HepG2 (cell line): ENCODE results near the gene NUP107. TPM values are rescaled to one million over a fixed set of nuclear protein-coding genes. Genes with fewer than 3 reads are reported as not detected.

ENCODE experiments used
- ATF4 ChIP-seq, 2 experiments: fragments of 450-650 bp in 1 of 2; sonication (generic) in 1 of 2; formaldehyde crosslinking; IDR thresholded peaks; 2 replicates each; pipeline versions ENCODE4 v1.5.0 to v1.8.0; 2020 to 2022; ENCODE audit warnings: mild to moderate bottlenecking in 1 of 2, missing genetic modification reagents in 1 of 2
- CCDC6 ChIP-seq: sonication (generic); formaldehyde crosslinking; IDR thresholded peaks from 2 replicates; pipeline ENCODE4 v1.8.1; 2022; ENCODE audit warnings: mild to moderate bottlenecking, missing genetic modification reagents, moderate library complexity
- CEBPZ ChIP-seq: IDR thresholded peaks from 2 replicates; pipeline ENCODE4 v1.6.1; 2012; ENCODE audit warnings: low read length, improper control_type of control experiment
- HBP1 ChIP-seq: IDR thresholded peaks from 2 replicates; pipeline ENCODE4 v1.6.1; 2016; ENCODE audit warnings: low read depth, control low read depth
- HDAC1 ChIP-seq: sonication (generic); formaldehyde crosslinking; IDR thresholded peaks from 2 replicates; pipeline ENCODE4 v1.5.1; 2020; ENCODE audit warnings: mild to moderate bottlenecking, missing genetic modification reagents
- KLF12 ChIP-seq: sonication (generic); formaldehyde crosslinking; IDR thresholded peaks from 2 replicates; pipeline ENCODE4 v1.4.0; 2020; ENCODE audit warnings: missing genetic modification reagents, borderline replicate concordance
- SIN3B ChIP-seq: fragments of 150-350 bp; IDR thresholded peaks from 2 replicates; pipeline ENCODE4 v1.6.1; 2014; ENCODE audit warnings: low read length
- SP5 ChIP-seq: IDR thresholded peaks from 2 replicates; pipeline ENCODE4 v1.6.1; 2016; ENCODE audit warnings: low read depth, borderline replicate concordance
- TGIF2 ChIP-seq: IDR thresholded peaks from 2 replicates; pipeline ENCODE4 v1.6.1; 2016; ENCODE audit warnings: control low read depth, missing compliant biosample characterization
- ZBTB7A ChIP-seq: sonication (generic); formaldehyde crosslinking; IDR thresholded peaks from 2 replicates; pipeline ENCODE4 v1.8.0; 2022; ENCODE audit warnings: mild to moderate bottlenecking, missing genetic modification reagents
- ZNF143 ChIP-seq: sonication (generic); formaldehyde crosslinking; IDR thresholded peaks from 2 replicates; pipeline ENCODE4 v1.4.0; 2020; ENCODE audit warnings: missing genetic modification reagents
- ZNF484 ChIP-seq: sonication (generic); formaldehyde crosslinking; IDR thresholded peaks from 2 replicates; pipeline ENCODE4 v1.5.1; 2020; ENCODE audit warnings: mild to moderate bottlenecking, low read depth, missing genetic modification reagents, borderline replicate concordance
- ZNF574 ChIP-seq: sonication (generic); formaldehyde crosslinking; IDR thresholded peaks from 2 replicates; pipeline ENCODE4 v1.4.0; 2020; ENCODE audit warnings: missing genetic modification reagents
- ZNF704 ChIP-seq: sonication (generic); formaldehyde crosslinking; IDR thresholded peaks from 2 replicates; pipeline ENCODE4 v1.8.1; 2023; ENCODE audit warnings: mild to moderate bottlenecking, inconsistent platforms, moderate library complexity, missing genetic modification reagents, borderline replicate concordance
- ZNF816 ChIP-seq: sonication (generic); formaldehyde crosslinking; IDR thresholded peaks from 2 replicates; pipeline ENCODE4 v1.8.0; 2022; ENCODE audit warnings: missing genetic modification reagents, mild to moderate bottlenecking, borderline replicate concordance
- ZNF839 ChIP-seq: sonication (generic); formaldehyde crosslinking; IDR thresholded peaks from 2 replicates; pipeline ENCODE4 v1.4.0; 2020; ENCODE audit warnings: missing genetic modification reagents, mild to moderate bottlenecking, borderline replicate concordance
- ZNF878 ChIP-seq: sonication (generic); formaldehyde crosslinking; IDR thresholded peaks from 2 replicates; pipeline ENCODE4 v1.8.1; 2023; ENCODE audit warnings: mild to moderate bottlenecking, missing genetic modification reagents, moderate library complexity
- polyA plus RNA-seq, 8 experiments: library from polyadenylated mRNA; depleted of rRNA in 3 of 8; stranded (reverse) in 7 of 8; unstranded in 1 of 8; fragments of >200 nt; fragmentation: Illumina TruSeq in 4 of 8; extraction: Trizol in 4 of 8; gene quantifications; 2 replicates each; pipeline versions ENCODE4 v1.2.1 to v1.2.3, GENCODE V29; 2011 to 2016; ENCODE audit warnings: low read depth in 4 of 8, missing spikeins in 1 of 8, mixed read lengths in 1 of 8; ENCODE audit not compliant: insufficient read depth in 1 of 8
- total RNA-seq, 5 experiments: library from RNA; depleted of rRNA; stranded (reverse); fragments of >200 nt; fragmentation: Illumina TruSeq; extraction: Trizol; gene quantifications; 2 replicates each; pipeline ENCODE4 v1.2.3, GENCODE V29; 2016; ENCODE audit warnings: low read depth in 1 of 5

The NUP107 gene
- total and polyA plus RNA-seq, 2 of the 13 experiments (the other 11 are each of a cell fraction or from before 2014, with no cell fraction given) = 54.7 to 100 TPM

- TF ChIP-seq ZNF704 (CRISPR knock-in tag) (0 out of 2 replicates have a peak, but pooled peaks have one; percentile 15), CCDC6 (CRISPR knock-in tag) (0 out of 2 replicates have a peak, but pooled peaks have one; percentile 20), HBP1 (CRISPR knock-in tag) (peak; percentile 96; the same call in 1 of the 2 replicates), SIN3B (peak; percentile 92), ATF4 (CRISPR knock-in tag; IDR thresholded peaks at IDR 0.05) (peak in 1 of 2 experiments; percentile 67; a peak in 1 of 4 replicates), ZNF574 (no peak), KLF12 (CRISPR knock-in tag) (peak; percentile 12; the same call in 1 of the 2 replicates), SP5 (0 out of 2 replicates have a peak, but pooled peaks have one; percentile 7), ZBTB7A (CRISPR knock-in tag) (no peak), ZNF839 (CRISPR knock-in tag) (0 out of 2 replicates have a peak, but pooled peaks have one; percentile 15), ZNF878 (CRISPR knock-in tag) (0 out of 2 replicates have a peak, but pooled peaks have one; percentile 15), ZNF816 (CRISPR knock-in tag) (0 out of 2 replicates have a peak, but pooled peaks have one; percentile 25), CEBPZ (no peak), ZNF484 (CRISPR knock-in tag) (no peak), ZNF143 (CRISPR knock-in tag) (no peak), TGIF2 (CRISPR knock-in tag) (peak; percentile 74), HDAC1 (peak; percentile 59)
These were observed 59.9 kb downstream of the NUP107 start (continued) for GRCh38 chr12:68746572-68747180.
